ENCODE measurements around the gene CIB1. TPM values are rescaled to one million over a fixed set of nuclear protein-coding genes. Genes with fewer than 3 reads are reported as not detected.
"Not testable (repeated sequence)": the region's sequence is repeated elsewhere in the genome, so short reads cannot be mapped to it uniquely, and the experiment has no call there.

Gene CIB1
- polyA plus RNA-seq (2013, experiment 1 of 2), result 24.0 TPM
- 23.4 TPM for polyA plus RNA-seq (2013, experiment 2 of 2)

DNA sequence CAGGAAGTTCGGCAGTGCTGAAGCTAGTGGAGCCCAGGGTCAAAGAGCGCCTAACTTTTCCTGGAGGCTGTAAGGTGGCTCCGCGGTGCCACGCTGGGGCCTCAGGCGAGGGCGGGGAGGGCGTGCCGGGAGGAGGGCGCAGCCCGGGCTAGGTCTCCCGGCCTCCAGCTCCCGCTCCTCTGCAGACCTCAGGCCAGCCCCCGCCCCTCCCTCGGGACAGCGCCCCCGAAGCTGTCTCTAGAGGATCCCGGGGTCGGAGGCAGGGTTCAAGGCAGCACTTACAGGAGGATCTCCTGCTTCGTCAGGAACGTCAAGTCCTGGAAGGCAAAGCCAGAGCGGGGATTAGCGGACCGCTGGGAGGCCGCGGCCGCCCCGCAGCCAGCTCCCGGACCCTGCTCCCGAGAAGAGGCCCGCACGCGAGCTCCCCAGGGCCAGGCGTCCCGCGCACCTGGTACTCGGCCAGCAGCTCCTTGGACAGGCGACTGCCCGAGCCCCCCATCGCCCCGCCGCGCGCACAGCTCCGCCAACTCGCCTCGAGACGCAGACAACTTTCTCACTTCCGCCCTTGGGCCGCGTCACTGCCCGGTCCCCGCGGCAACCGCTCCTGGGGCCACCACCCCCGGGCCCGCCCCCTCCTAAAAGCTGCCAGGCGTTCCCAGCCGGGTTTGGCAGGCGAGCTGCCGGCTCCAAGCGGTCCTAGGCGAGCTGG, at the start of gene CIB1:
CIB1 (minus strand) TSS at position 555 of the 709 bp plus-strand sequence; CDS start at position 499, 56 bp downstream.
- Histone ChIP-seq H3K4me1 (ENCODE audit: control insufficient read depth, low read depth, low read length) (peaks cover 2% of the 10 kb centered on the region), H3K4me3 (ENCODE audit: low read length) (peak within 1 kb of the TSS; percentile 46), H3K9ac (ENCODE audit: low read length) (peak within 1 kb of the TSS; percentile 59), H3K4me2 (ENCODE audit: low read length) (peak within 1 kb of the TSS; percentile 74), H2BK15ac (replicated peaks; ENCODE audit: low read depth) (no peak within 1 kb of the TSS), H4K5ac (ENCODE audit: low read length) (no peak within 1 kb of the TSS), H3K56ac (ENCODE audit: low read length) (peak within 1 kb of the TSS; percentile 84), H3K79me2 (ENCODE audit: control insufficient read depth, insufficient read depth, low read length) (no peaks in the 10 kb centered on the region), H3K36me3 (ENCODE audit: control insufficient read depth, insufficient read depth, low read length) (peaks cover 6% of the 10 kb centered on the region), H3K23ac (ENCODE audit: low read length) (no peak within 1 kb of the TSS), H2BK5ac (ENCODE audit: low read length) (no peak within 1 kb of the TSS), H3K4ac (ENCODE audit: low read depth, low read length) (peak within 1 kb of the TSS; percentile 11), H3K18ac (ENCODE audit: low read length) (peak within 1 kb of the TSS; percentile 56), H3K27ac (ENCODE audit: low read depth, low read length) (peak within 1 kb of the TSS; percentile 48), H3K79me1 (ENCODE audit: low read length) (no peaks in the 10 kb centered on the region), H3K27me3 (ENCODE audit: insufficient read depth, low read length, poor library complexity) (no peaks in the 10 kb centered on the region), H4K8ac (ENCODE audit: low read depth, low read length) (no peak within 1 kb of the TSS), H2AK5ac (ENCODE audit: low read length) (no peak within 1 kb of the TSS), H2BK120ac (ENCODE audit: low read depth, low read length) (no peak within 1 kb of the TSS)
- WGBS (ENCODE audit: extremely low coverage, insufficient coverage, low lambda C conversion rate), result no CpG with 5 or more reads among the region's 63 CpGs
- peak; percentile 97 for DNase-seq

- not testable (repeated sequence) for H3K4me2 ChIP-seq (ENCODE audit: low read length); H2BK5ac ChIP-seq (ENCODE audit: low read length); H3K79me2 ChIP-seq (ENCODE audit: control insufficient read depth, insufficient read depth, low read length); H2AK5ac ChIP-seq (ENCODE audit: low read length); H3K23ac ChIP-seq (ENCODE audit: low read length); H2BK15ac ChIP-seq (replicated peaks; ENCODE audit: low read depth); H3K56ac ChIP-seq (ENCODE audit: low read length); H3K4me3 ChIP-seq (ENCODE audit: low read length); H2BK120ac ChIP-seq (ENCODE audit: low read depth, low read length); H3K18ac ChIP-seq (ENCODE audit: low read length); H3K9ac ChIP-seq (ENCODE audit: low read length); H4K5ac ChIP-seq (ENCODE audit: low read length); H3K36me3 ChIP-seq (ENCODE audit: control insufficient read depth, insufficient read depth, low read length); H3K4me1 ChIP-seq (ENCODE audit: control insufficient read depth, low read depth, low read length); H4K8ac ChIP-seq (ENCODE audit: low read depth, low read length); H3K79me1 ChIP-seq (ENCODE audit: low read length); H3K27me3 ChIP-seq (ENCODE audit: insufficient read depth, low read length, poor library complexity); H3K27ac ChIP-seq (ENCODE audit: low read depth, low read length); DNase-seq; H3K4ac ChIP-seq (ENCODE audit: low read depth, low read length)
- WGBS (ENCODE audit: extremely low coverage, insufficient coverage, low lambda C conversion rate), result no CpG with 5 or more reads among the region's 6 CpGs
Measured at GRCh38 chr15:90281637-90282036, 47.9 kb upstream of the CIB1 start.

GRCh38 chr15:90280743-90281142, 47.0 kb upstream of the CIB1 start:
- not testable (repeated sequence) for H3K36me3 ChIP-seq (ENCODE audit: control insufficient read depth, insufficient read depth, low read length); H2BK15ac ChIP-seq (replicated peaks; ENCODE audit: low read depth); DNase-seq; H3K9ac ChIP-seq (ENCODE audit: low read length); H3K79me1 ChIP-seq (ENCODE audit: low read length); H3K4me1 ChIP-seq (ENCODE audit: control insufficient read depth, low read depth, low read length); H2BK120ac ChIP-seq (ENCODE audit: low read depth, low read length); H3K4me3 ChIP-seq (ENCODE audit: low read length); H3K4ac ChIP-seq (ENCODE audit: low read depth, low read length); H2AK5ac ChIP-seq (ENCODE audit: low read length); H4K5ac ChIP-seq (ENCODE audit: low read length); H3K18ac ChIP-seq (ENCODE audit: low read length); H3K23ac ChIP-seq (ENCODE audit: low read length); H3K27ac ChIP-seq (ENCODE audit: low read depth, low read length); H3K4me2 ChIP-seq (ENCODE audit: low read length); H3K56ac ChIP-seq (ENCODE audit: low read length); H2BK5ac ChIP-seq (ENCODE audit: low read length); H3K79me2 ChIP-seq (ENCODE audit: control insufficient read depth, insufficient read depth, low read length); H4K8ac ChIP-seq (ENCODE audit: low read depth, low read length); H3K27me3 ChIP-seq (ENCODE audit: insufficient read depth, low read length, poor library complexity)
- WGBS (ENCODE audit: extremely low coverage, insufficient coverage, low lambda C conversion rate), result no CpG with 5 or more reads among the region's 5 CpGs

- H3K4me1 ChIP-seq (ENCODE audit: control insufficient read depth, low read depth, low read length); H3K56ac ChIP-seq (ENCODE audit: low read length); H3K18ac ChIP-seq (ENCODE audit: low read length); H3K9ac ChIP-seq (ENCODE audit: low read length); H3K23ac ChIP-seq (ENCODE audit: low read length); H4K8ac ChIP-seq (ENCODE audit: low read depth, low read length); H2AK5ac ChIP-seq (ENCODE audit: low read length); H3K4me3 ChIP-seq (ENCODE audit: low read length); H3K79me1 ChIP-seq (ENCODE audit: low read length); H3K36me3 ChIP-seq (ENCODE audit: control insufficient read depth, insufficient read depth, low read length); H3K79me2 ChIP-seq (ENCODE audit: control insufficient read depth, insufficient read depth, low read length); H2BK120ac ChIP-seq (ENCODE audit: low read depth, low read length); H3K4ac ChIP-seq (ENCODE audit: low read depth, low read length); H2BK5ac ChIP-seq (ENCODE audit: low read length); H3K27ac ChIP-seq (ENCODE audit: low read depth, low read length); DNase-seq; H3K4me2 ChIP-seq (ENCODE audit: low read length); H3K27me3 ChIP-seq (ENCODE audit: insufficient read depth, low read length, poor library complexity); H4K5ac ChIP-seq (ENCODE audit: low read length); H2BK15ac ChIP-seq (replicated peaks; ENCODE audit: low read depth): not testable (repeated sequence)
- WGBS (ENCODE audit: extremely low coverage, insufficient coverage, low lambda C conversion rate), result no CpG with 5 or more reads among the region's 12 CpGs
Measured at GRCh38 chr15:90278467-90278866, 44.7 kb upstream of the CIB1 start.

DNA sequence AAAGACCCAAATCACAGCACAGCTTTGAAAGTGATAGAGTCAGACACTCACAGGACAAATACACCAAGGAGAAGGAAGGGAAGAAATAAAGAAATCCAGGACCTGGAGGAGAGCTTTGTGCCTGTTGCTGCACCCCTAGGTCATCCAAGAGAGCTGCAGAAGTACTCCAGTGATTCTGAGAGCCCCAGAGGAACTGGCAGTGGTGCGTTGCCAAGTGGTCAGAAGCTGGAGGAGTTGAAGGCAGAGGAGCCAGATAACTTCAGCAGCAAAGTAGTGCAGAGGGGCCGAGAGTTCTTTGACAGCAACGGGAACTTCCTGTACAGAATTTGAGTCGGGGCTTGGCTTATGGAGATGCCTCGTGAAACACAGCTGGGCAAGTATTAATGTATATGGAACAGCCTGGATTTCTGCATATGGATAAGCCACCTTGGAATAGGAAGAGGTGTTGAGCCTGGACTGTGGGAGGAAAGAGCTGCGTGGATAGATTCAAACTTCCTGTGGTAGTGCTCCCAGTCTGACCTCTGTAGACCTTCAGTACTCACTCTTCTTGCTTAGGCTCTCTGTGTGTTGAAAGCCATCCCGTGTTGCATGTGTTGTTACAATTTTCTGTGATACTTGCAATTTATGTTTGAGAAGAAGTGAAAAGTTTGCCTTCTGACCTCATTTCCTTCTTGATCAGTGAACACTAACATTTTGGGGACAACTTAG, 37.9 kb upstream of the CIB1 start:
- Histone ChIP-seq H3K56ac (ENCODE audit: low read length) (no peak overlapping the region), H3K4me3 (ENCODE audit: low read length) (no peak overlapping the region), H3K4ac (ENCODE audit: low read depth, low read length) (no peak overlapping the region), H3K36me3 (ENCODE audit: control insufficient read depth, insufficient read depth, low read length) (peaks cover 14% of the 10 kb centered on the region), H2BK15ac (replicated peaks; ENCODE audit: low read depth) (no peak overlapping the region), H4K8ac (ENCODE audit: low read depth, low read length) (no peak overlapping the region), H2BK5ac (ENCODE audit: low read length) (no peak overlapping the region), H3K79me2 (ENCODE audit: control insufficient read depth, insufficient read depth, low read length) (peaks cover 46% of the 10 kb centered on the region), H3K4me2 (ENCODE audit: low read length) (no peak overlapping the region), H3K79me1 (ENCODE audit: low read length) (peaks cover 22% of the 10 kb centered on the region), H3K9ac (ENCODE audit: low read length) (no peak overlapping the region), H3K4me1 (ENCODE audit: control insufficient read depth, low read depth, low read length) (peaks cover 7% of the 10 kb centered on the region), H4K5ac (ENCODE audit: low read length) (no peak overlapping the region), H3K18ac (ENCODE audit: low read length) (no peak overlapping the region), H3K27me3 (ENCODE audit: insufficient read depth, low read length, poor library complexity) (no peaks in the 10 kb centered on the region), H3K23ac (ENCODE audit: low read length) (no peak overlapping the region), H2BK120ac (ENCODE audit: low read depth, low read length) (no peak overlapping the region), H3K27ac (ENCODE audit: low read depth, low read length) (no peak overlapping the region), H2AK5ac (ENCODE audit: low read length) (no peak overlapping the region)
- DNase-seq, result no peak
- WGBS (ENCODE audit: extremely low coverage, insufficient coverage, low lambda C conversion rate), result no CpG with 5 or more reads among the region's 7 CpGs

All from mesendoderm (in vitro differentiated cells).